Activated T-helper 1 cell treated with anti-CD3 and anti-CD28 coated beads, Interleukin-2, amount 50 U/mL, for 16 hours (primary cell): ENCODE results near the gene CDKL2.
"Not testable (repeated sequence)": the region's sequence is repeated elsewhere in the genome, so short reads cannot be mapped to it uniquely, and the experiment has no call there.

Experiments
- DNase-seq, 2 donors: peaks; one replicate each; pipeline ENCODE4 v3.0.0-alpha.2; 2020; ENCODE audit warnings: low read depth in 1 of 2, low spot score in 1 of 2

Gene CDKL2

DNA sequence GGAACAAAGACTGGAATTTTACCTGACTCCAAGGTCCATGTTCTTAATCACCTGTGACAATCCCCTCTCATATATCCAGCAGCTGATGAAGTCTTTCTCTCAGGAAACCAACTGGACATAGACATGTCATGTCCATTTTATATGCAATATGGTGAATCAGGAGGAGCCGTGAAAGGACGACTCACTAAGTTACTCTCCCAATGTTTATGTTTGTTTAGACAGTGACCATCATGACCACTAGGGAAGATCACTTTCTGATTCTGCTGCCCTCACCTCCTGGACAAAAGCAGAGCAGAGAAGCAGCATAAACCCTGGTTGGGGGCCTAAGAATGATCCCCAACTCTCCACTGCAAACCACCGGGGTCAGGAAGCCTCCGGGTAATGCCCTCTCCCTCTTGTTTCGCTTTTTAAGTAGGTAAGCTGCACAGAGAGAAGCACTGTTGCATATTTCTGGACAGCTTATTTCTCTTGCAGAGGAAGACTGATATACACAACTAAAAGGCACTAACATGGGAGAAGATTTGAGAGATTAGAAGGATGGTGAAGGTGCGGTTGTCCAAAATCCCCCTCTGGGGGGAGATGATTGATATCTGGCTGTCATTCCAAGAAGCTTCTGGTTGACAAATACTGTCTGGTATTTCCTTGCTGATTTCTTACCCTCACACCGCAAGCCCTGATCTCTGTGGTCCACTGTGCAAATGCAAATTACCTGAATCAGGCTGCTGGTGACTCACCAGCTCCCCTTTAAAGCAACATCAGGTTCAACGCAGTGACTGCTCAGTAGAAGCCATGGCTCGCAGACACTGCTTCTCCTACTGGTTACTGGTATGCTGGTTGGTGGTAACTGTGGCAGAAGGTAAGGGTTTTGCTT lies 74.8 kb downstream of the CDKL2 start, which contains the start of gene ODAPH:
Gene ODAPH, plus strand, starts transcription at position 773 of the 871 bp plus-strand sequence. Its CDS starts 17 bp downstream, at position 790.
- DNase-seq: no peak

- DNase-seq: no peak
These were observed 77.9 kb downstream of the CDKL2 start for GRCh38 chr4:75552452-75552851.

DNA sequence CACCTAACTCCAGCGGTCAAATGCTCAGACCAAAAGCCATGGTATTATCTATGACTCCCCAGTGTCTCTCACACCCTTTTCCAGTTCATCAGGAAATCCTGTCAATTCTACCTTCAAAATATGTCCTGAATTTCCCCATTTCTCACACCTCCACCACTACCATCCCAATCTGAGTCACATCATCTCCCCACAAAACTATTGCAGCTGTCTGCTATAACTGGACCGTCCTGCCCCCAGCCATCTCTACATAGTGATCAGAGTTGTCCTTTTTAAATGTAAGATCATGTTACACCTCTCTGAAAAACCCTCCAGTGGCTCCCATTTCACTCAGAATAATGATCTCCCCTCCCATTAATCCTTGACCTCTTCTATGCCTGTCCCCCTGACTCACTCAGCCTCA lies 81.3 kb downstream of the CDKL2 start:
- no peak for DNase-seq

- no peak for DNase-seq
These were observed 82.5 kb downstream of the CDKL2 start for GRCh38 chr4:75547647-75548387.

GRCh38 chr4:75545526-75545925 lies 84.8 kb downstream of the CDKL2 start:
- no peak for DNase-seq

DNA sequence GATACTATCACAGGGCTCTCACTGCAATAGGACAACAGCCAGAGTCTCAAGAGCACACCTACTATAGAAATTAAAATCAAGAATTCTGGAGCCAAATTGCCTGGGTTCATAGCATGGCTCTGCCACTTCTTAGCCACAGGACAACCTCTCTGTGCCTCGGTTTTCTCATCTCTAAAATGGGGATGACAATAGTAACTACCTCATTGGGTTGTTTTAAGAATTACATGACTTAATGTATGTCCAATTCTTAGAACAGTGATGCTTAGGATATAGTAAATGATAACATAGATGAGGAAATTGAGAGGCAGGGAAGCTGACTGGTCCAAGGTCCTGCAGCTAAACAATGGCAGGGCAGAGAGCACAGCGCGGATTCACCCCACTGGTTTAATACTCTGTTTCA lies 85.5 kb downstream of the CDKL2 start:
- DNase-seq: no peak

DNA sequence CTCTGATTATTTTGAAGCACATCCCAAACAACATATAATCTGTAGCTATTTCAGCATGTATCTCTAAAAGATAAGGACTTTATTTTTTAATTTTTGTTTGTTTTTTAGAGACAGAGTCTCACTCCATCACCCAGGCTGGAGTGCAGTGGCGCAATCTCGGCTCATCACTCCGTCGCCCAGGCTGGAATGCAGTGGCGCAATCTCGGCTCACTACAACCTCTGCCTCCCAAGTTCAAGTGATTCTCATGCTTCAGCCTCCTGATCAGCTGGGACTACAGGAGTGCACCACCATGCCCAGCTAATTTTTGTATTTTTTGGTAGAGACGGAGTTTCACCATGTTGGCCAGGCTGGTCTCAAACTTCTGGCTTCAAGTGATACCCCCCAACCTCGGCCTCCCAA lies 86.1 kb downstream of the CDKL2 start:
- not testable (repeated sequence) for DNase-seq

DNA sequence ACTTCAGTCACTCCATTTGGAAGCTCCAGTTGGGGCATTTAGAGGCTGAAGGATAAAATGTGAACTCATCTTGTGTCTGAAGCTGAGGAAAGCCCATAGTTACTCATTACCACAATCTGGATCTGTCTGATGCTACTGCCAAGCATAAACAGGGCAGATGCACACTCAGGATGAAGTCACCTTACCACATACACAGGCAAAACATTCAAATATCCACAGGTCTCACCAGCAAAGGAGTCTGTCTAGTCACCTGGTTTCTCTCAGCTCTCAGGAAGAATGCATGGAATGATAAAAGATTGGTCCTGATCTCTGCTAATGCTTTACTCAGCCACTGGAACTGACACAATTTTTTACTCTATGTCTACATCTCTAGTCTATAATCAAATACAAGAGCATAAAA lies 87.5 kb downstream of the CDKL2 start:
- DNase-seq: no peak

DNA sequence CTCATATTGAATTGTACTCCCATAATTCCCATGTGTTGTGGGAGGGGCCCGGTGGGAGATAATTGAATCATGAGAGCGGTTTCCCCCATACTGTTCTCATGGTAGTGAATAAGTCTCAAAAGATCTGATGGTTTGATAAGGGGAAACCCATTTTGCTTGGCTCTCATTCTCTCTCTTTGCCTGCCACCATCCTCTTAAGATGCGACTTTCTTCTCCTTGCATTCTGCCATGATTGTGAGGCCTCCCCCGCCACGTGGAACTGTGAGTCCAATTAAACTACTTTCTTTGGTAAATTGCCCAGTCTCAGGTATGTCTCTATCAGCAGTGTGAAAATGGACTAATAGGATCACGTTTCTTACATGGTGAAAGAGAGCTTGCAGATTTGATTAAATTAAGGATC lies 93.0 kb downstream of the CDKL2 start:
- not testable (repeated sequence) for DNase-seq

DNA sequence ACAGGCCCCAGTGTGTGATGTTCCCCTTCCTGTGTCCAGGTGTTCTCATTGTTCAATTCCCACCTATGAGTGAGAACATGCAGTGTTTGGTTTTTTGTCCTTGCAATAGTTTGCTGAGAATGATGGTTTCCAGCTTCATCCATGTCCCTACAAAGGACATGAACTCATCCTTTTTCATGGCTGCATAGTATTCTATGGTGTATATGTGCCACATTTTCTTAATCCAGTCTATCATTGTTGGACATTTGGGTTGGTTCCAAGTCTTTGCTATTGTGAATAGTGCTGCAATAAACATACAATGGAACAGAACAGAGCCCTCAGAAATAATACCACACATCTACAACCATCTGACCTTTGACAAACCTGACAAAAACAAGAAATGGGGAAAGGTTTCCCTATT lies 96.4 kb downstream of the CDKL2 start:
- not testable (repeated sequence) for DNase-seq

- DNase-seq: not testable (repeated sequence)
These were observed 96.9 kb downstream of the CDKL2 start for GRCh38 chr4:75533339-75533887.

GRCh38 chr4:75531536-75532143 lies 98.7 kb downstream of the CDKL2 start:
- DNase-seq: not testable (repeated sequence)

DNA sequence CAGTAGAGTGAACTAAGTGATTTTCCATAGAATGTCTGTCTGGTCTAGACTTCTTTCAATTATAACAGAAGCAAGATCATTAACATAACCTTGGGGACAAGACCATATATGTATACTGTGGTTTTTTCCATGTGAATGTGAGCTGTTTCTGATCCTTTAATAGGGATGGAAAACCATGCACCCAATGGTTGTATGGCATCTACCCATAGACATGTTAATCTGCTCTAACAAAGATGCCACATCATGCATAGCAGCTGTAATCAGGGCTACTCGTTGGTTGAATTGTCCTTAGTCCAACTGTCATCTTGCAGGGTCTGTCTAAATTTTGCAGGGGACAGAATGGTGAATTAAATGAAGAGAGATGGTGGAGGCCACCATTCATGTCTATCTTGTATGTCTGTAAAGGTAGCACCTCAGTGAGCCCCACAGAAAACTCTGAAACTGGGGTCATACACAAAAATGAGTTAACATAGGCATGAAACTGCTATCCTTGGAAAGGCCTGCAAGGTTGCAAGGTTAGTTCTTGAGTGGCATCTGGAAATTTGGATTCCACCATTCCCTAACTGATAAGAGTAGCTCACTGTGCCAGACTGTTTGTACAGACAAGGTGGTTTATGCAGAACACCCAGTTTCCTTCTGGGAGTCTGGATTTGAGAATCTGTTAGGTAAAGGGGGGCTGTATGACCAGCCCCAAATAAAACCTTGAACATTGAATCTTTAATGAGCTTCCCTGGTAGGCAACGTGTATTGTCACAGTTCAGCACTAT lies 99.6 kb downstream of the CDKL2 start:
- DNase-seq: no peak
